ENCODE data around the gene ARMH1. TPM values are rescaled to one million over a fixed set of nuclear protein-coding genes. Genes with fewer than 3 reads are reported as not detected.
"Not testable (repeated sequence)": the region's sequence is repeated elsewhere in the genome, so short reads cannot be mapped to it uniquely, and the experiment has no call there.

Gene ARMH1
- total RNA-seq, 4 donors from 2014 or later: 0.40 to 2.5 (median 0.96) TPM; not detected in 1

GRCh38 chr1:44696789-44697345, 22.4 kb downstream of the ARMH1 start:
- 79% methylated on average over 7 of the region's 7 CpGs; no CpG with 5 or more reads in 1 of the 2 donors for whole genome bisulfite sequencing, 2 donors (ENCODE audit: low coverage in 1 of 2)

GRCh38 chr1:44698138-44698537, 23.6 kb downstream of the ARMH1 start:
- H3K4me3 ChIP-seq: no peak overlapping the region
- no peak for TF ChIP-seq POLR2A (IDR thresholded peaks at IDR 0.05)
- intact Hi-C loops (cut with DNase I; ENCODE audit: low total_unique reads) (no loop called here), in situ Hi-C loops (cut with MboI; ENCODE audit: low pct_ligation_motif_present in 1 of 4, low pct_unique_long_range_greater_than_20kb in 1 of 4, low sequenced_read_pairs in 3 of 4) (no loop called here)
- H3K36me3 ChIP-seq: no peaks in the 10 kb centered on the region
- H3K27me3 ChIP-seq: no peaks in the 10 kb centered on the region
- DNase-seq: no peak
- no peak overlapping the region for H3K27ac ChIP-seq
- 87 to 100% methylated on average over 1 to 3 of the region's 3 CpGs for WGBS, 2 donors (ENCODE audit: low coverage in 1 of 2)
- no peaks in the 10 kb centered on the region for H3K9me3 ChIP-seq
- H3K4me1 ChIP-seq: no peaks in the 10 kb centered on the region

More at GRCh38 chr1:44696789-44697345, 22.4 kb downstream of the ARMH1 start:
- H3K4me1 ChIP-seq: no peaks in the 10 kb centered on the region
- DNase-seq: no peak
- in situ Hi-C loops (cut with MboI; ENCODE audit: low pct_ligation_motif_present in 1 of 4, low pct_unique_long_range_greater_than_20kb in 1 of 4, low sequenced_read_pairs in 3 of 4): no loop called here
- no peaks in the 10 kb centered on the region for H3K9me3 ChIP-seq
- intact Hi-C loops (cut with DNase I; ENCODE audit: low total_unique reads): no loop called here
- H3K4me3 ChIP-seq: no peak overlapping the region
- no peak overlapping the region for H3K27ac ChIP-seq
- TF ChIP-seq POLR2AphosphoS5 (IDR thresholded peaks at IDR 0.05) (no peak), POLR2A (IDR thresholded peaks at IDR 0.05) (no peak), EP300 (IDR thresholded peaks at IDR 0.05; ENCODE audit: low read depth) (no peak), CTCF (IDR thresholded peaks at IDR 0.05) (no peak)
- no peaks in the 10 kb centered on the region for H3K36me3 ChIP-seq
- no peaks in the 10 kb centered on the region for H3K27me3 ChIP-seq

GRCh38 chr1:44699375-44699774, 24.9 kb downstream of the ARMH1 start:
- H3K27me3 ChIP-seq; DNase-seq; intact Hi-C loops (cut with DNase I; ENCODE audit: low total_unique reads); in situ Hi-C loops (cut with MboI; ENCODE audit: low pct_ligation_motif_present in 1 of 4, low pct_unique_long_range_greater_than_20kb in 1 of 4, low sequenced_read_pairs in 3 of 4); H3K4me1 ChIP-seq; H3K36me3 ChIP-seq; H3K9me3 ChIP-seq; H3K27ac ChIP-seq; H3K4me3 ChIP-seq: not testable (repeated sequence)
- WGBS, 2 donors (ENCODE audit: low coverage in 1 of 2): 81 to 91% methylated on average over 9 of the region's 9 CpGs

GRCh38 chr1:44700573-44700972, 26.1 kb downstream of the ARMH1 start:
- H3K4me3 ChIP-seq: no peak overlapping the region
- no peaks in the 10 kb centered on the region for H3K36me3 ChIP-seq
- in situ Hi-C loops (cut with MboI; ENCODE audit: low pct_ligation_motif_present in 1 of 4, low pct_unique_long_range_greater_than_20kb in 1 of 4, low sequenced_read_pairs in 3 of 4) (no loop called here), intact Hi-C loops (cut with DNase I; ENCODE audit: low total_unique reads) (no loop called here)
- H3K27ac ChIP-seq: no peak overlapping the region
- TF ChIP-seq CTCF (IDR thresholded peaks at IDR 0.05) (no peak), POLR2AphosphoS5 (IDR thresholded peaks at IDR 0.05) (no peak), EP300 (IDR thresholded peaks at IDR 0.05; ENCODE audit: low read depth) (no peak), POLR2A (IDR thresholded peaks at IDR 0.05) (no peak)
- no peaks in the 10 kb centered on the region for H3K9me3 ChIP-seq
- no peaks in the 10 kb centered on the region for H3K4me1 ChIP-seq
- DNase-seq: no peak
- 94% methylated on average over 1 of the region's 1 CpG; no CpG with 5 or more reads in 1 of the 2 donors for WGBS, 2 donors (ENCODE audit: low coverage in 1 of 2)
- no peaks in the 10 kb centered on the region for H3K27me3 ChIP-seq

GRCh38 chr1:44701141-44701573, 26.6 kb downstream of the ARMH1 start:
- DNase-seq: no peak
- Histone ChIP-seq H3K4me1 (no peaks in the 10 kb centered on the region), H3K9me3 (no peaks in the 10 kb centered on the region), H3K27me3 (no peaks in the 10 kb centered on the region), H3K36me3 (no peaks in the 10 kb centered on the region), H3K27ac (no peak overlapping the region), H3K4me3 (no peak overlapping the region)
- in situ Hi-C loops (cut with MboI; ENCODE audit: low pct_ligation_motif_present in 1 of 4, low pct_unique_long_range_greater_than_20kb in 1 of 4, low sequenced_read_pairs in 3 of 4) (no loop called here), intact Hi-C loops (cut with DNase I; ENCODE audit: low total_unique reads) (no loop called here)
- TF ChIP-seq CTCF (IDR thresholded peaks at IDR 0.05) (no peak), POLR2AphosphoS5 (IDR thresholded peaks at IDR 0.05) (no peak), POLR2A (IDR thresholded peaks at IDR 0.05) (no peak), EP300 (IDR thresholded peaks at IDR 0.05; ENCODE audit: low read depth) (no peak)
- WGBS, 2 donors (ENCODE audit: low coverage in 1 of 2): 54 to 67% methylated on average over 5 to 7 of the region's 7 CpGs

Measured in transverse colon (tissue), 4 donors.